Stimulated activated CD8-positive, alpha-beta memory T cell treated with anti-CD3 and anti-CD28 coated beads, Interleukin-2, amount 100 ng/mL, for 48 hours (primary cell): ENCODE data around the gene USP12.
"Not testable (repeated sequence)": the region's sequence is repeated elsewhere in the genome, so short reads cannot be mapped to it uniquely, and the experiment has no call there.

Experiments
- DNase-seq, 2 donors: peaks; one replicate each; pipeline ENCODE4 v3.0.0-alpha.2; 2020; ENCODE audit warnings: low read depth in 2 of 2

Gene USP12

GRCh38 chr13:27171244-27171826, at the start of gene USP12:
TSS of gene USP12 (minus strand) at chr13:27171811. CDS start at chr13:27171639, 172 bp downstream.
- peak in 1 of 2 donors; percentile 6 for DNase-seq

- DNase-seq = no peak
These were observed 48.0 kb upstream of the USP12 start for GRCh38 chr13:27219611-27220010.

GRCh38 chr13:27218861-27219260, 47.2 kb upstream of the USP12 start:
- DNase-seq = not testable (repeated sequence)

- not testable (repeated sequence) for DNase-seq
These were observed 46.2 kb upstream of the USP12 start for GRCh38 chr13:27217791-27218190.

- not testable (repeated sequence) for DNase-seq
These were observed 41.8 kb upstream of the USP12 start for GRCh38 chr13:27213386-27213785.

- DNase-seq = no peak
These were observed 40.3 kb upstream of the USP12 start for GRCh38 chr13:27211771-27212364.

GRCh38 chr13:27211271-27211670, 39.7 kb upstream of the USP12 start:
- DNase-seq = no peak

GRCh38 chr13:27208514-27208913, 36.9 kb upstream of the USP12 start:
- no peak for DNase-seq

- DNase-seq = no peak
These were observed 32.2 kb upstream of the USP12 start for GRCh38 chr13:27203854-27204253.

- no peak for DNase-seq
These were observed 31.6 kb upstream of the USP12 start for GRCh38 chr13:27203186-27203585.

GRCh38 chr13:27201661-27202060, 30.1 kb upstream of the USP12 start:
- DNase-seq = no peak

GRCh38 chr13:27200413-27201070, 28.9 kb upstream of the USP12 start:
- no peak for DNase-seq

GRCh38 chr13:27199696-27200095, 28.1 kb upstream of the USP12 start:
- DNase-seq = no peak

- no peak for DNase-seq
These were observed 27.6 kb upstream of the USP12 start for GRCh38 chr13:27199211-27199610.

- DNase-seq = no peak
These were observed 23.5 kb upstream of the USP12 start for GRCh38 chr13:27194895-27195764.

- DNase-seq = no peak
These were observed 22.6 kb upstream of the USP12 start for GRCh38 chr13:27194209-27194608.

- no peak for DNase-seq
These were observed 21.9 kb upstream of the USP12 start for GRCh38 chr13:27193496-27193895.

- DNase-seq = no peak
These were observed 21.4 kb upstream of the USP12 start for GRCh38 chr13:27192973-27193372.

- DNase-seq = not testable (repeated sequence)
These were observed 20.8 kb upstream of the USP12 start for GRCh38 chr13:27192367-27192766.

- no peak for DNase-seq
These were observed 17.6 kb upstream of the USP12 start for GRCh38 chr13:27189192-27189591.

GRCh38 chr13:27188239-27188638, 16.6 kb upstream of the USP12 start:
- no peak for DNase-seq

GRCh38 chr13:27186295-27186694, 14.7 kb upstream of the USP12 start:
- DNase-seq = no peak
